ENCODE measurements around the gene IGSF21. TPM values are rescaled to one million over a fixed set of nuclear protein-coding genes. Genes with fewer than 3 reads are reported as not detected.

Gene IGSF21
- polyA plus RNA-seq, 2 of the 4 experiments (the other 2 are of a cell fraction), result not detected

GRCh38 chr1:18182398-18183160, 75.0 kb downstream of the IGSF21 start:
- Histone ChIP-seq H3K4me3 (no peak overlapping the region), H3K27ac (no peak overlapping the region), H3K4me2 (no peak overlapping the region), H3K9me3 (no peaks in the 10 kb centered on the region), H3K4me1 (no peaks in the 10 kb centered on the region)
- CTCF ChIA-PET, result interaction anchor here (0.6 kb wide), 1 partner anchor 1833 kb away, joined by 3 read pairs; no protein-coding TSS in a partner anchor
- TF ChIP-seq BCL3 (IDR thresholded peaks at IDR 0.05) (no peak), ATOH8 (CRISPR knock-in tag; IDR thresholded peaks at IDR 0.05; ENCODE audit: low read depth) (no peak)
- no peak for FAIRE-seq
- 11% methylated on average over 13 of the region's 13 CpGs for WGBS (ENCODE audit: missing lambda C conversion rate)
- DNase-seq (ENCODE audit: low read depth in 1 of 2, low spot score in 1 of 2), result peak in 1 of 2 experiments; percentile 6
- POLR2A ChIA-PET, result no interaction called here
- ATAC-seq, result peak in 1 of 2 experiments; percentile 73; a peak in 2 of 6 replicates

- TF ChIP-seq KDM1A (IDR thresholded peaks at IDR 0.05; ENCODE audit: low read depth), result no peak
- no peak for TF ChIP-seq RARB (CRISPR knock-in tag; IDR thresholded peaks at IDR 0.05)
- no peak for TF ChIP-seq FOSB (CRISPR knock-in tag; IDR thresholded peaks at IDR 0.05)
- ChIA-PET POLR2A (no interaction called here), CTCF (interaction anchor here (0.9 kb wide), 1 partner anchor 11 kb away, joined by 3 read pairs; no protein-coding TSS in a partner anchor)
- Histone ChIP-seq H3K4me3 (no peak overlapping the region), H3K4me1 (no peaks in the 10 kb centered on the region), H3K9me3 (no peaks in the 10 kb centered on the region), H3K27ac (no peak overlapping the region), H3K4me2 (no peak overlapping the region)
- FAIRE-seq (no peak), DNase-seq (ENCODE audit: low read depth in 1 of 2, low spot score in 1 of 2) (no peak), ATAC-seq (no peak)
- 54% methylated on average over 5 of the region's 7 CpGs for WGBS (ENCODE audit: missing lambda C conversion rate)
These were observed 75.9 kb downstream of the IGSF21 start for GRCh38 chr1:18183533-18183932.

GRCh38 chr1:18187054-18187453, 79.5 kb downstream of the IGSF21 start:
- Histone ChIP-seq H3K9me3 (no peaks in the 10 kb centered on the region), H3K4me2 (no peak overlapping the region), H3K4me1 (no peaks in the 10 kb centered on the region), H3K27ac (no peak overlapping the region), H3K4me3 (no peak overlapping the region)
- POLR2A ChIA-PET, result no interaction called here
- TF ChIP-seq ZFP36 (IDR thresholded peaks at IDR 0.05; ENCODE audit: borderline replicate concordance, partially characterized antibody), result no peak
- no peak for TF ChIP-seq POLR2A (IDR thresholded peaks at IDR 0.05; ENCODE audit: low read length)
- TF ChIP-seq, protein P1, sequence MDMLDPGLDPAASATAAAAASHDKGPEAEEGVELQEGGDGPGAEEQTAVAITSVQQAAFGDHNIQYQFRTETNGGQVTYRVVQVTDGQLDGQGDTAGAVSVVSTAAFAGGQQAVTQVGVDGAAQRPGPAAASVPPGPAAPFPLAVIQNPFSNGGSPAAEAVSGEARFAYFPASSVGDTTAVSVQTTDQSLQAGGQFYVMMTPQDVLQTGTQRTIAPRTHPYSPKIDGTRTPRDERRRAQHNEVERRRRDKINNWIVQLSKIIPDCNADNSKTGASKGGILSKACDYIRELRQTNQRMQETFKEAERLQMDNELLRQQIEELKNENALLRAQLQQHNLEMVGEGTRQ (IDR thresholded peaks at IDR 0.05), result no peak
- no peak for TF ChIP-seq CBX2 (IDR thresholded peaks at IDR 0.05; ENCODE audit: borderline replicate concordance, low read depth)
- no peak for TF ChIP-seq KDM5A (IDR thresholded peaks at IDR 0.05)
- TF ChIP-seq ZNF302 (CRISPR knock-in tag; IDR thresholded peaks at IDR 0.05), result no peak
- no peak for TF ChIP-seq CHD2 (IDR thresholded peaks at IDR 0.05; ENCODE audit: low read length, partially characterized antibody)
- WGBS (ENCODE audit: missing lambda C conversion rate), result 40% methylated on average over 5 of the region's 5 CpGs
- DNase-seq (ENCODE audit: low read depth in 1 of 2, low spot score in 1 of 2) (no peak), FAIRE-seq (no peak), ATAC-seq (no peak)
- CTCF ChIA-PET, result no interaction called here

GRCh38 chr1:18188820-18189517, 81.4 kb downstream of the IGSF21 start:
- FAIRE-seq, result no peak
- no peak overlapping the region for H3K4me3 ChIP-seq
- TF ChIP-seq ZFP36 (IDR thresholded peaks at IDR 0.05; ENCODE audit: borderline replicate concordance, partially characterized antibody), result no peak
- no peak for TF ChIP-seq CEBPB (IDR thresholded peaks at IDR 0.05)
- no peak for TF ChIP-seq EHF (CRISPR knock-in tag; IDR thresholded peaks at IDR 0.05)
- no peak for TF ChIP-seq FOXS1 (CRISPR knock-in tag; IDR thresholded peaks at IDR 0.05)
- no peak for TF ChIP-seq CHD4 (IDR thresholded peaks at IDR 0.05; ENCODE audit: borderline replicate concordance)
- TF ChIP-seq HOXB13 (CRISPR knock-in tag; IDR thresholded peaks at IDR 0.05; ENCODE audit: low read depth), result no peak
- no peak for TF ChIP-seq RAD21 (conservative IDR thresholded peaks at IDR 0.05 in 1 of 2, IDR thresholded peaks at IDR 0.05 in 1 of 2)
- TF ChIP-seq CBX2 (IDR thresholded peaks at IDR 0.05; ENCODE audit: borderline replicate concordance, low read depth), result no peak
- TF ChIP-seq MAZ (IDR thresholded peaks at IDR 0.05; ENCODE audit: borderline replicate concordance, low read depth, low read length), result no peak
- no peak for TF ChIP-seq NPAS2 (CRISPR knock-in tag; IDR thresholded peaks at IDR 0.05; ENCODE audit: borderline replicate concordance)
- TF ChIP-seq FOSB (CRISPR knock-in tag; IDR thresholded peaks at IDR 0.05), result no peak
- TF ChIP-seq POLR2A (IDR thresholded peaks at IDR 0.05; ENCODE audit: low read length), result no peak
- TF ChIP-seq HOXB5 (CRISPR knock-in tag; IDR thresholded peaks at IDR 0.05), result no peak
- no peak for TF ChIP-seq MYC (IDR thresholded peaks at IDR 0.05; ENCODE audit: borderline replicate concordance, low read length)
- no peak for TF ChIP-seq TFCP2L1 (CRISPR knock-in tag; IDR thresholded peaks at IDR 0.05)
- DNase-seq (ENCODE audit: low read depth in 1 of 2, low spot score in 1 of 2), result no peak
- 41% methylated on average over 8 of the region's 9 CpGs for WGBS (ENCODE audit: missing lambda C conversion rate)
- no peaks in the 10 kb centered on the region for H3K4me1 ChIP-seq
- H3K27ac ChIP-seq, result no peak overlapping the region
- no peak overlapping the region for H3K4me2 ChIP-seq
- H3K9me3 ChIP-seq, result no peaks in the 10 kb centered on the region
- POLR2A ChIA-PET, result no interaction called here
- no peak for ATAC-seq
- CTCF ChIA-PET, result no interaction called here
